Activated T-helper 17 cell treated with anti-CD3 and anti-CD28 coated beads, Interleukin-2, amount 50 U/mL, for 72 hours (primary cell): ENCODE results near the gene EML1. TPM values are rescaled to one million over a fixed set of nuclear protein-coding genes. Genes with fewer than 3 reads are reported as not detected.

Source experiments
- ATAC-seq: fragments of 150-1000 bp; cut with Tn5 transposase; replicated peaks from 2 replicates; pipeline ENCODE4 v1.10.0; 2021; ENCODE audit warnings: mild to moderate bottlenecking, moderate library complexity
- H3K27ac Mint-ChIP-seq: one replicate; pipeline ENCODE4 v1.8.0; 2022; ENCODE audit warnings: mixed read lengths
- H3K27me3 Mint-ChIP-seq: one replicate; pipeline ENCODE4 v1.8.0; 2022; ENCODE audit warnings: mixed read lengths
- H3K36me3 Mint-ChIP-seq: one replicate; pipeline ENCODE4 v1.8.0; 2022; ENCODE audit warnings: low read depth, mild to moderate bottlenecking, mixed read lengths
- H3K4me1 Mint-ChIP-seq: one replicate; pipeline ENCODE4 v1.8.0; 2022; ENCODE audit warnings: mixed read lengths
- H3K4me3 Mint-ChIP-seq: one replicate; pipeline ENCODE4 v1.8.0; 2022; ENCODE audit warnings: mild to moderate bottlenecking, mixed read lengths
- H3K9me3 Mint-ChIP-seq: one replicate; pipeline ENCODE4 v1.8.0; 2022; ENCODE audit warnings: mixed read lengths
- total RNA-seq, 2 donors: library from RNA; stranded (reverse); gene quantifications; one replicate each; pipeline ENCODE4 v1.2.3, GENCODE V29; 2022

EML1 gene
- total RNA-seq, 2 donors from 2014 or later, result 0.54 to 3.6 TPM

- Mint-ChIP-seq H3K27ac (no peak overlapping the region), H3K27me3 (no peaks in the 10 kb centered on the region), H3K4me3 (no peak overlapping the region), H3K4me1 (peaks cover 2% of the 10 kb centered on the region), H3K9me3 (no peaks in the 10 kb centered on the region), H3K36me3 (no peaks in the 10 kb centered on the region)
- no peak for ATAC-seq
Measured at GRCh38 chr14:99990268-99991170, 197.3 kb downstream of the EML1 start.

- H3K36me3 Mint-ChIP-seq, result no peaks in the 10 kb centered on the region
- H3K4me1 Mint-ChIP-seq, result peaks cover 7% of the 10 kb centered on the region
- no peaks in the 10 kb centered on the region for H3K27me3 Mint-ChIP-seq
- no peaks in the 10 kb centered on the region for H3K9me3 Mint-ChIP-seq
- H3K27ac Mint-ChIP-seq, result no peak overlapping the region
- no peak overlapping the region for H3K4me3 Mint-ChIP-seq
- no peak for ATAC-seq
Measured at GRCh38 chr14:99991331-99991730, 198.1 kb downstream of the EML1 start.

Other genes with a start within 250 kb of the EML1 start
- 1 to 10 TPM; 2.8 to 3.4 TPM for gene CCDC85C, start 189.2 kb upstream of the EML1 start, total RNA-seq
- under 1 TPM in 1 of 2 donors, not detected in 1; 0.19 TPM for gene HHIPL1, start 148.3 kb upstream of the EML1 start, total RNA-seq
- under 1 TPM; 0.04 to 0.16 TPM for gene CYP46A1, start 109.1 kb upstream of the EML1 start, total RNA-seq